Cardiac muscle cell (in vitro differentiated cells and primary cell): ENCODE data around the gene GUK1. TPM values are rescaled to one million over a fixed set of nuclear protein-coding genes. Genes with fewer than 3 reads are reported as not detected.

ENCODE experiments used
- DNase-seq, 2 donors: peaks; one replicate each; pipeline versions ENCODE4 v3.0.0 to v3.0.0-alpha.2; 2010 to 2017; ENCODE audit warnings: low read depth in 1 of 2, low spot score in 1 of 2
- H3K27ac ChIP-seq: fragments of 200-600 bp; sonication (generic); 2 replicates; pipeline ENCODE4 v1.5.1; 2016
- H3K27me3 ChIP-seq: fragments of 200-600 bp; sonication (generic); 2 replicates; pipeline ENCODE4 v1.6.0; 2016; ENCODE audit warnings: control low read depth
- H3K36me3 ChIP-seq: fragments of 200-600 bp; sonication (generic); 2 replicates; pipeline ENCODE4 v1.5.1; 2016; ENCODE audit warnings: control low read depth
- H3K4me1 ChIP-seq: fragments of 200-600 bp; sonication (generic); 2 replicates; pipeline ENCODE4 v1.8.1; 2017; ENCODE audit warnings: low read depth, mild to moderate bottlenecking, mixed run types
- H3K4me3 ChIP-seq: fragments of 200-600 bp; sonication (generic); 2 replicates; pipeline ENCODE4 v1.5.1; 2016; ENCODE audit warnings: mild to moderate bottlenecking
- H3K9me3 ChIP-seq: fragments of 200-600 bp; sonication (generic); 2 replicates; pipeline ENCODE4 v1.5.1; 2017; ENCODE audit warnings: low read depth, mild to moderate bottlenecking, control low read depth
- polyA plus RNA-seq: library from polyadenylated mRNA; unstranded; fragments of >200 nt; fragmentation: Nextera tagmentation; extraction: Ambion mirVana; gene quantifications from 2 replicates; pipeline ENCODE4 v1.2.1, GENCODE V29; 2016
- total RNA-seq: library from RNA; depleted of rRNA; stranded (reverse); fragments of >200 nt; gene quantifications from 2 replicates; pipeline ENCODE4 v1.2.3, GENCODE V29; 2016
- TF ChIP-seq, protein P1 (sequence below): IDR thresholded peaks from 2 replicates; pipeline ENCODE4 v1.5.1; 2012; ENCODE audit warnings: low read depth, mild to moderate bottlenecking, low read length

The GUK1 gene
- total and polyA plus RNA-seq, 2 experiments from 2014 or later: 354 to 450 TPM

DNA sequence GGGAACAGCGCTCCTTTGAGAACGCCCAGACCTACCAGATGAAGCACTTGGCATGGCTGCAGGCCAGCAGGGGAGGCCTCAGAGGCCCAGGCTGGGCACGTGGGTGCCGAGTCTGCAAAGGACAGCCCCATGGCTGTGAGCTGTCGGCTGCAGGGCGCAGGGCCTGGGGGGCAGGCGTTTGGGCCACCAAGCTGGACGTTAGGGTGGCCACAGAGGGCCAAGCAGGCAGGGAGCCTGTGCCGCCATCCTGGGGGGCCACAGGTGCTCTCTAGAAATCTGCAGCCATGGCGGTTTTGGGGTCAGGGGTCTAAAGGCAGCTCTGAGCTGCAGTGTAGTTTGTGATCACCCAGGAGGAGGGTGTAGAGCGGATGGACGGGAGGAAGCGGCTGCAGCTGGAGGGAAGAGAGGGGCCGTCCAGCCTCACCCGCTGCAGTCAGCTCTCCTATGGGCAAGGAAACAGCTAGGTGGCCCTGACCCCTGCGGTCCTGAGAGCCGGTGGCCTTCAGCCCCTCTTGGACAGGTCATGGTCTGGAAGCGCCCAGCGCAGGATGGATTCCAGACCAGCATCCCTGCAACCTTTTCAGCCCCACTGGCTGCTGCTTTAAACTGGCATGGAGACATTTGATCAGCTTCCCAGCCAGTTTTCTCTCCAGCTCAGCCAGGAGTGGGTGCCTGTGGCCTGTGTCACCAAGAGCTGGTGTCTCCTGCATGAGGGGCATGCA lies 36.5 kb downstream of the GUK1 start:
- Histone ChIP-seq H3K27ac (no peak overlapping the region), H3K4me1 (no peaks in the 10 kb centered on the region), H3K27me3 (no peaks in the 10 kb centered on the region), H3K4me3 (no peak overlapping the region), H3K36me3 (no peaks in the 10 kb centered on the region), H3K9me3 (no peaks in the 10 kb centered on the region)
- TF ChIP-seq, protein P1, sequence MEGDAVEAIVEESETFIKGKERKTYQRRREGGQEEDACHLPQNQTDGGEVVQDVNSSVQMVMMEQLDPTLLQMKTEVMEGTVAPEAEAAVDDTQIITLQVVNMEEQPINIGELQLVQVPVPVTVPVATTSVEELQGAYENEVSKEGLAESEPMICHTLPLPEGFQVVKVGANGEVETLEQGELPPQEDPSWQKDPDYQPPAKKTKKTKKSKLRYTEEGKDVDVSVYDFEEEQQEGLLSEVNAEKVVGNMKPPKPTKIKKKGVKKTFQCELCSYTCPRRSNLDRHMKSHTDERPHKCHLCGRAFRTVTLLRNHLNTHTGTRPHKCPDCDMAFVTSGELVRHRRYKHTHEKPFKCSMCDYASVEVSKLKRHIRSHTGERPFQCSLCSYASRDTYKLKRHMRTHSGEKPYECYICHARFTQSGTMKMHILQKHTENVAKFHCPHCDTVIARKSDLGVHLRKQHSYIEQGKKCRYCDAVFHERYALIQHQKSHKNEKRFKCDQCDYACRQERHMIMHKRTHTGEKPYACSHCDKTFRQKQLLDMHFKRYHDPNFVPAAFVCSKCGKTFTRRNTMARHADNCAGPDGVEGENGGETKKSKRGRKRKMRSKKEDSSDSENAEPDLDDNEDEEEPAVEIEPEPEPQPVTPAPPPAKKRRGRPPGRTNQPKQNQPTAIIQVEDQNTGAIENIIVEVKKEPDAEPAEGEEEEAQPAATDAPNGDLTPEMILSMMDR: no peak
- DNase-seq: no peak

DNA sequence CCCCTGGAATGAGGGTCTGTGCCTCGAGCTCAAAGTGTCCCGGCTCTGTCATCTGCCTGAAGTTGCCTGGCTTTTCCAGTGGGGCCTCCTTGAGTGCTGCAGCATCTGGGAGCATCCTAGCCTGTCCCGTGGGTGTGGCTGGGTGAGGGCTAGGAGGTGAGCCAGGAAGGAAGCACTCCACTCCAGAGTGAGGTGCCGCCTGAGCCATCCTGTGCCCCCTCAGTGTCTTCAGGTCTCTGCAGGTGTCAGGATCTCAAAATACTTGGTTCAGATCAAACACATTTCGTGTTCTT lies 37.0 kb downstream of the GUK1 start:
- Histone ChIP-seq H3K9me3 (no peaks in the 10 kb centered on the region), H3K27me3 (no peaks in the 10 kb centered on the region), H3K4me1 (no peaks in the 10 kb centered on the region), H3K36me3 (no peaks in the 10 kb centered on the region), H3K27ac (no peak overlapping the region), H3K4me3 (no peak overlapping the region)
- DNase-seq: no peak
- TF ChIP-seq, protein P1: no peak

DNA sequence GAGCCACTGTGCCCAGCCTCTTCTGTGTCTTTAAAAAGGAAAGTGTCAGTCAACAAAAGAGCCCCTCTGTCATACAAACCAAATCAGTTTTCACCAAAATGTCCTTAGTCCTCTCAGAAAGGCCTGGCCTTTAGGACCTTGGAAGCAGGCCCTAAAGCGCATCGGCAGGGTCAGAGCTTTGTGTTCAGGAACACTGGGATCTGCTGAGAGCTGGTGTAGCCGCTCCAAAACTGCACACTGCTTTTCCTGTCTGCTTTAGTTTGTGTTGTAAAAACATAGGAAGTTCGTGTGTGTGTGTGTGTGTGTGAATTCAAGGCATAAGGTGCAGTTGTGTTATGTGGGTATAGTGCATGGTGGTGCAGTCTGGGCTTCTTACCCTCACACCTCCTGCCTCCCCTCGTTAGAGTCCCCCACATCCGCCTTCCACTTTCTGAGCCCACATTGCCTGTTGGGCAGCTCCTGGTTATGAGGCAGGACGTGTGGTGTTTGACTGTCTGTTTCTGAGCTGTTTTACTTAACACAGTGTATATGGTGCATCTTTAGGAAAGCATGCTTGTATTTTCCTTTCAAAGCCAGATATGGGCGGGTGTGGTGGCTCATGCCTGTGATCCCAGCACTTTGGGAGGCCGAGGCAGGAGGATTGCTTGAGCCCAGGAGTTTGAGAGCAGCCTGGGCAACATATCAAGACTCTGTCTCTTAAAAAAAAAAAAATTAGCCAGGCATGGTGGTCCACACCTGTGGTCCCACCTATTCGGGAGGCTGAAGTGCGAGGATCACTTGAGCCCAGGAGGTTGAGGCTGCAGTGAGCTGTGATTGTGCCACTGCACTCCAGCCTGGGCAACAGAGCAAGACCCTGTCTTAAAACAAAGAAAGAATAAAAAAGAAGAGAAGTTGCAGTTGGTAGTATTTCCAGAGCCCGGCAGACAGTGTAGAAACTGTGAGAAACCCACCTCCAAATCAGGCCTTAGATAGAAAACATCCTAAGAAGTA lies 37.9 kb downstream of the GUK1 start:
- TF ChIP-seq, protein P1: no peak
- H3K27me3 ChIP-seq: no peaks in the 10 kb centered on the region

DNA sequence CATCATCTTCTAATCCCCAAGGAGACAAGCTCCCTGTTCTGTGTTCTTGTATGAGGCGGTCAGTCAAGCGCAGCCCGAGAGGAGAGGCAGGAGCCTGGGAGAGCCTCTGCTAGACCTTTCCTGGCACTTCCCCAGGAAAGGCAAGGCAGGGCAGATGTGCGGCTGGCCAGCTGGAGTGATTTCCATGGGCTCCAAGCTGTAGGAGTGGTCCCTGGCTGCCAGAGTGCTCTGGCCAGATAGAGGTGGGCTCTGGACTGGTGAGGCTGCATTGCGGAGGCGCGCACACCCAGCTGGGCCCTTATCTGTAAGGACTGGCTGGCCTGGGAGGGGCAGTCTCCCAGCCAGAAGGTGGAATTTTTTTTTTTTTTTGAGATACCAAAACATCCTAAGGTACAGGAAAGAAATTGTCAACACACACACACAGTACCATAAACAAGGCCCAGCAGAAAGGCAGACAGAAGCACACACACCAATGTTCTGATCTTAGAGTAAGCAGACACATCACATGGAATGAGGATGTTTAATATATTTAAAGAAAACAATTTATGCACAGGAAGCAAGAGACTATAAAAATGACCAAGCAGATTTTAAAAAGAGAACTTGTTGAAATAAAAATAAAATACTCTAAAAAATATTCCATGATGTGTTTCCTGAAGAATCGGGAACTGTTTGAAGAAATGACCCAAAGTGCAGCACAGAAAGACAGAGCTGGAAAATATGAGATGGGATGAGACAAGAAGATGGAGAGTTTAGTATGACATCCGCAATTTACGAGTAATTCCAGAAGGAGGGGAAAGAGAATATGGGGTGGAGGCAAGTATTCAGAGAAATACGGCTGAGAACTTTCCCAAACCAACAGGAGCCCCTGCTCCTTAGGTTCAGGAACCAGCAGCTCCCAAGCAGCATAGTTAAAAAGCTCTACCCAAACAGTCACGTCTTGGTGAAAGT lies 38.9 kb downstream of the GUK1 start:
- TF ChIP-seq, protein P1: no peak
- Histone ChIP-seq H3K4me1 (no peaks in the 10 kb centered on the region), H3K27ac (no peak overlapping the region), H3K9me3 (no peaks in the 10 kb centered on the region), H3K27me3 (no peaks in the 10 kb centered on the region), H3K36me3 (no peaks in the 10 kb centered on the region), H3K4me3 (no peak overlapping the region)
- no peak for DNase-seq

More for the DNA sequence above, 37.9 kb downstream of the GUK1 start:
- H3K4me3 ChIP-seq: no peak overlapping the region
- H3K4me1 ChIP-seq: no peaks in the 10 kb centered on the region
- no peaks in the 10 kb centered on the region for H3K9me3 ChIP-seq
- DNase-seq: no peak
- H3K36me3 ChIP-seq: no peaks in the 10 kb centered on the region
- H3K27ac ChIP-seq: no peak overlapping the region
